HG03045 (cell line): ENCODE results near the gene TUBGCP3.
"Not testable (repeated sequence)": the region's sequence is repeated elsewhere in the genome, so short reads cannot be mapped to it uniquely, and the experiment has no call there.

Source experiments
- ATAC-seq: cut with Tn5 transposase; IDR thresholded peaks from one replicate; pipeline ENCODE4 v1.9.1; 2021; ENCODE audit warnings: mild to moderate bottlenecking, moderate library complexity; ENCODE audit not compliant: unreplicated experiment

The TUBGCP3 gene

GRCh38 chr13:112531263-112531794 is 56.6 kb downstream of the TUBGCP3 start:
- no peak for ATAC-seq

GRCh38 chr13:112530861-112531260 is 57.1 kb downstream of the TUBGCP3 start:
- no peak for ATAC-seq

DNA sequence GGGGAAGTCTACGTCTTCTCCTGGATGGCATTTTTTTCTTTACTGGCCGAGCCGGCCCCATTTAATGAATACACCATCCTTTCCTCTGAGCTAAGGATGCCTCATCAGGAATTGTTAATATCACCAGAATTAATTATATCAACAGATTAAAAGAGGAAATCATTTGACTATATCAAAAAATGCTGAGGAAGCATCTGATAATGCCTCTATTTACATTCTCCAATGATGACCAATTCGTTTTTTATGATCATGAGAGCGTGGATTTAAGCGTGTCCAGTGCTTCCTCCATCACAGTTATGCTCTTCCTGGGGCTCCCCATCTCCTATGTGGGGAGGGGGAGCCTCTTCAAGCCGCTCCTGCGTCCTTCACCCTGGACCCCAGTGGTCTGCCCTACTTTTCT is 58.7 kb downstream of the TUBGCP3 start:
- no peak for ATAC-seq

DNA sequence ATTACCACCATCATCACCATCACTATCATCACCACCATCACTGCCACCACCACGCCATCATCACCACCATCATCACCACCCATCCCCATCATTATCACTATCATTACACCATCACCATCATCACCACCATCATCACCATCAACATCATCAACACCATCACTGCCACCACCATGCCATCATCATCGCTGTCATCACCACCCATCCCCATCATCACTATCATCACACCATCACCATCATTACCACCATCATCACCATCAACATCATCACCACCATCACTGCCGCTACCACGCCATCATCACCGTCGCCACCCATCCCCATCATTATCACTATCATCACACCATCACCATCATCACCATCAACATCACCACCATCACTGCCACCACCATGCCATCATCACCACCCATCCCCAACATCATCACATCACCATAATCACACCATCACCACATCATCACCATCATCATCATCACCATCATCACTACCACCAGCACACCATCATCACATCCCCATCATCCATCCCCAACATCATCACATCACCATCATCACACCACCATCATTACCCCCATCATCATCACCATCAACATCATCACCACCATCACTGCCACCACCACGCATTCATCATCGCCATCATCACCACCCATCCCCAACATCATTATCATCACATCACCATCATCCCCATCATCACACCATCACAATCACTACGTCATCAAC is 61.7 kb downstream of the TUBGCP3 start:
- ATAC-seq = no peak

DNA sequence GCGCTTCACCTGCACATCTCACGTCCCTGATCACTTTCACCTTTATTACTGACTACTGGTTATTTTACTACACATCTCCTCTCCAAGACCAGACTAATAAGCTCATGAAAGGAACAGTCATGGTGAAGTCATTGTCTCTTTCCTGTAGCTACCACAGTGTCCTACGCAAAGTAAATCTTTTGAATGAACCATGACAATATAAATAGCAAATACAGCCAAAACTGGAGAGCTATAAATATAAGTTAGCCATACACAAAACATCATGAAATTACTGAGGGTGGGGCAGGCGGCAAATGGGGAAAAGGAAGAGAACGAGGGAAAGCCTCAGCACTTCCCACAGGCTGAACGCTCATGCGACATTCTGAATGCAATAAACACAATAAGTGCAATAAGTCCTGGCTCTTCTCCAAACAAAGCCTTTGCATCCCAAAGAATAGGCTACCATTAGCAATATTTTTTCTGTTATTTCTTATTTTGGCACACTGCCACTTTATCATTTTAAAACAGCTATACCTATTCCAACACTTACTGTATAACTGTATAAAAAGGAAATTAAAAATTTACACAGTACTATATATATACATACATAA is 62.5 kb downstream of the TUBGCP3 start:
- no peak for ATAC-seq

DNA sequence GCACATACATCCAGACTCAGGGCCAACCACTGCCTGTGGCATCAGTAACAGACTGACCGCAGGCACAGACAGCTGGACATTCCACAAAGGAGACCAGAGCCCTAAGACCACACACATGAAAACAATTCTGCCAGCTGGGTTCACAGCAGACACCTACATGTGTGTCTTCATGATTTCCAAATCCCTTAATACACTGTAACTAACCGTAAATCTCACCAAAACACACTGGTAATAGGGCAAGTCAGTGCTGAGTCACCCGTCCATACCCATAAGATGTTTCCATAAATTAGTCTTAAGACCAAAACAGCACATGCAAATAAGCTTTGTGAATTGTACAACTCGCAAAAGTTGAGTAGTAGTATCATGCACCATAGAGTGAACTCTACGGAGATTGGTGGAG is 65.4 kb downstream of the TUBGCP3 start:
- no peak for ATAC-seq

GRCh38 chr13:112521073-112521685 is 66.8 kb downstream of the TUBGCP3 start:
- peak; percentile 79 for ATAC-seq

- no peak for ATAC-seq
Measured at GRCh38 chr13:112519517-112520060, 68.4 kb downstream of the TUBGCP3 start.

- no peak for ATAC-seq
Measured at GRCh38 chr13:112516218-112516617, 71.7 kb downstream of the TUBGCP3 start.

- ATAC-seq = no peak
Measured at GRCh38 chr13:112513761-112514160, 74.2 kb downstream of the TUBGCP3 start.

GRCh38 chr13:112510987-112511685 is 76.8 kb downstream of the TUBGCP3 start:
- no peak for ATAC-seq

GRCh38 chr13:112510002-112510780 is 77.8 kb downstream of the TUBGCP3 start:
- ATAC-seq = no peak

- no peak for ATAC-seq
Measured at GRCh38 chr13:112509190-112509589, 78.8 kb downstream of the TUBGCP3 start.

DNA sequence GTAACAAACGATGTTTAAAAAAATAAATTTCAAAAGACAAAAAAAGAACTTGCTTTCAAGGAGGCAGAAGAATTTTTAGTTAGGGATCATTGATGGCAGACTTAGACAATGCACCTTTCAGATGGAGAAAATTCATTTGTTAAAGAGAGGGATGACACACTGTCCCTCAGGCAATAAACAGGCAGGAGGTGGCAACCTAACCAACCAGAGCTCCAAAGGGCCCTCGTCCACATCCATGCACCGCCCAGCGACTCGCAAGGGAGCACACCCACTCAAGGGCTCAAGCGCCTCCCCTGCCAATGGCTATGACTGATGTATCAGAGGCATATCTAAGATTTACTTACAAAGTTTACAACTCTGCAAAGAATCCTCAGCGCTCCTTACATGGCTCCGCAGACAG is 81.9 kb downstream of the TUBGCP3 start:
- no peak for ATAC-seq

GRCh38 chr13:112496166-112496565 is 91.8 kb downstream of the TUBGCP3 start:
- ATAC-seq = no peak

GRCh38 chr13:112495465-112495864 is 92.5 kb downstream of the TUBGCP3 start:
- ATAC-seq = no peak

DNA sequence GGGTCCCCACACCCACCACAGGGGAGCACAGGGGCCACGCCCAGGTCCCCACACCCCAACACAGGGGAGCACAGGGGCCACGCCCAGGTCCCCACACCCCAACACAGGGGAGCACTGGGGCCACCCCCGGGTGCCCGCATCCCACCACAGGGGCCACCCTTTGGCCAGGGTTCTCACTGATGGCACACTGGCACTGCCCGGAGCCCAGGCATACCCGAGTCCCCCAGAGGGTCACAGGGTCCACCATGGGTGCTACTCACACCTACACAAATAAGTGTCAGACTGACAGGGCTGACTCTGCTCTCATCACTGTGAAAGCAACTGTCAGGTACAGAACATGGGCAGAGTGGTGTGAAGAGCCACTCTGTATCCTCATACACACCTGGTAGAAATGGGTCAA is 98.8 kb downstream of the TUBGCP3 start:
- no peak for ATAC-seq

GRCh38 chr13:112488343-112489050 is 99.5 kb downstream of the TUBGCP3 start:
- ATAC-seq = not testable (repeated sequence)

DNA sequence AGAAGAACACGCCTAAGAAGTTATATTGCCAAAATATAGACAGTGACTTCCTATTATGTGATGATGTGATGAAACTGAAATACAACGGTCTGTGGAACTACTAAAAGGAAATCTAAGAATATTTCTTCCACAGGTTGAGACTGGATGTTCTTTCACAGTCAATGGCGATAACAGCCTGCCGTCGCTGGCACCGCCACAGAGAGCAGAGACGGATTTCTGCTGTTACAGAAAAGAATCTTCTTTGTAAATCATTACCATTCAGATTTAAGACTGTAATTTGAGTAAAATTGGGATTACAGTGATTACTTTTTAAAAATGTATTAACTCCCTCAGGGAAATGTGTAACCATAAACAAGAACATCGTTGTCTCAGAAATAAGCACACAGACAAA is 100.8 kb downstream of the TUBGCP3 start:
- no peak for ATAC-seq
